GM12878 (cell line): Measurements from ENCODE around the gene MEDAG.

ENCODE experiments used
- FOXM1 ChIP-seq: IDR thresholded peaks from 2 replicates; pipeline ENCODE4 v1.6.1; 2012; ENCODE audit warnings: low read depth, mild to moderate bottlenecking, inconsistent platforms, low read length, moderate library complexity
- GABPA ChIP-seq: IDR thresholded peaks from 2 replicates; pipeline ENCODE4 v1.6.1; 2014; ENCODE audit warnings: antibody characterized with exemption, low read depth, mild to moderate bottlenecking, inconsistent platforms
- TF ChIP-seq, protein P1 (sequence below): IDR thresholded peaks from 2 replicates; pipeline ENCODE4 v1.6.1; 2011; ENCODE audit warnings: borderline replicate concordance, low read depth, mild to moderate bottlenecking, moderate library complexity, low read length; ENCODE audit not compliant: insufficient read depth, poor library complexity, severe bottlenecking
- TF ChIP-seq, protein P2 (sequence below): fragments of 450-650 bp; IDR thresholded peaks from 2 replicates; pipeline ENCODE4 v1.6.1; 2017; ENCODE audit warnings: mild to moderate bottlenecking
- TF ChIP-seq, protein P3 (sequence below), 3 experiments: IDR thresholded peaks in 2 of 3; conservative IDR thresholded peaks in 1 of 3; 2 replicates each; pipeline ENCODE4 v1.5.1; 2011; ENCODE audit warnings: low read depth in 3 of 3, low read length in 3 of 3, mild to moderate bottlenecking in 3 of 3, control low read depth in 2 of 3, moderate library complexity in 2 of 3, inconsistent platforms in 1 of 3, mixed read lengths in 1 of 3; ENCODE audit not compliant: control insufficient read depth in 2 of 3, insufficient read depth in 1 of 3; ENCODE audit errors: extremely low read depth in 1 of 3

DNA sequence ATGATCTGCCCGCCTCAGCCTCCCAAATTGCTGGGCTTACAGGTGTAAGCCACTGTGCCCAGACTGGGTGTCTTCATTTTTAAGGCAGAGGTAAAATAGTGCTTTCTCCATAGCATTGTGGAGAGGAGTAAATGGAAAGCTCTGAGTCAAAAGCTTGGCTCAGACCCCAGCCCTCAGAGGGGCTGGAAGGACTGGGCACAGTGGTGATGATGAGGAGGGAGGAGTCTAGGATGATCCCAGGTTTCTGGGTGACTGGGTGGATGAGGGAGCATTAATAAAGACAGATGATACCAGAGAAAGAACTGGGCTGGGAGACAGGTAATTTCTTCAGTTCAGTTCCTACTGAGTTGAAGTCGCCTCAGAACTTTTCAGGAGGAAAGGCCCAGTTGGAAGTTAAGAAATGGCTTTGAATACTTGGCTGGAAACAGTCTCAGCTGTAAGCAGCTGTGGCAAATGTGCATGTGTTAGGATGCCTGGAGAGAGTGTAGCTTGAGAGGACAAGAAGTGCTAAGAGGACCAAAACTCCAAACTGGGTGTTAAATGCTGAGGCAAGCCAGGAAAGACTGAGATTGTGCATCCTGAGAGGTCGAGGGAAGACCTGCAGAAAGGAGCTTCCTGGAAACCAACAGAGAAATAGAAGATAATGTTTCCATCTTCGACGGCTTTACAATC is 37.1 kb upstream of the MEDAG start:
- TF ChIP-seq, protein P1, sequence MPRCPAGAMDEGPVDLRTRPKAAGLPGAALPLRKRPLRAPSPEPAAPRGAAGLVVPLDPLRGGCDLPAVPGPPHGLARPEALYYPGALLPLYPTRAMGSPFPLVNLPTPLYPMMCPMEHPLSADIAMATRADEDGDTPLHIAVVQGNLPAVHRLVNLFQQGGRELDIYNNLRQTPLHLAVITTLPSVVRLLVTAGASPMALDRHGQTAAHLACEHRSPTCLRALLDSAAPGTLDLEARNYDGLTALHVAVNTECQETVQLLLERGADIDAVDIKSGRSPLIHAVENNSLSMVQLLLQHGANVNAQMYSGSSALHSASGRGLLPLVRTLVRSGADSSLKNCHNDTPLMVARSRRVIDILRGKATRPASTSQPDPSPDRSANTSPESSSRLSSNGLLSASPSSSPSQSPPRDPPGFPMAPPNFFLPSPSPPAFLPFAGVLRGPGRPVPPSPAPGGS, result no peak
- no peak for TF ChIP-seq GABPA
- TF ChIP-seq, protein P2, sequence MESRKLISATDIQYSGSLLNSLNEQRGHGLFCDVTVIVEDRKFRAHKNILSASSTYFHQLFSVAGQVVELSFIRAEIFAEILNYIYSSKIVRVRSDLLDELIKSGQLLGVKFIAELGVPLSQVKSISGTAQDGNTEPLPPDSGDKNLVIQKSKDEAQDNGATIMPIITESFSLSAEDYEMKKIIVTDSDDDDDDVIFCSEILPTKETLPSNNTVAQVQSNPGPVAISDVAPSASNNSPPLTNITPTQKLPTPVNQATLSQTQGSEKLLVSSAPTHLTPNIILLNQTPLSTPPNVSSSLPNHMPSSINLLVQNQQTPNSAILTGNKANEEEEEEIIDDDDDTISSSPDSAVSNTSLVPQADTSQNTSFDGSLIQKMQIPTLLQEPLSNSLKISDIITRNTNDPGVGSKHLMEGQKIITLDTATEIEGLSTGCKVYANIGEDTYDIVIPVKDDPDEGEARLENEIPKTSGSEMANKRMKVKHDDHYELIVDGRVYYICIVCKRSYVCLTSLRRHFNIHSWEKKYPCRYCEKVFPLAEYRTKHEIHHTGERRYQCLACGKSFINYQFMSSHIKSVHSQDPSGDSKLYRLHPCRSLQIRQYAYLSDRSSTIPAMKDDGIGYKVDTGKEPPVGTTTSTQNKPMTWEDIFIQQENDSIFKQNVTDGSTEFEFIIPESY, result no peak
- TF ChIP-seq FOXM1, result no peak
- TF ChIP-seq, protein P3, sequence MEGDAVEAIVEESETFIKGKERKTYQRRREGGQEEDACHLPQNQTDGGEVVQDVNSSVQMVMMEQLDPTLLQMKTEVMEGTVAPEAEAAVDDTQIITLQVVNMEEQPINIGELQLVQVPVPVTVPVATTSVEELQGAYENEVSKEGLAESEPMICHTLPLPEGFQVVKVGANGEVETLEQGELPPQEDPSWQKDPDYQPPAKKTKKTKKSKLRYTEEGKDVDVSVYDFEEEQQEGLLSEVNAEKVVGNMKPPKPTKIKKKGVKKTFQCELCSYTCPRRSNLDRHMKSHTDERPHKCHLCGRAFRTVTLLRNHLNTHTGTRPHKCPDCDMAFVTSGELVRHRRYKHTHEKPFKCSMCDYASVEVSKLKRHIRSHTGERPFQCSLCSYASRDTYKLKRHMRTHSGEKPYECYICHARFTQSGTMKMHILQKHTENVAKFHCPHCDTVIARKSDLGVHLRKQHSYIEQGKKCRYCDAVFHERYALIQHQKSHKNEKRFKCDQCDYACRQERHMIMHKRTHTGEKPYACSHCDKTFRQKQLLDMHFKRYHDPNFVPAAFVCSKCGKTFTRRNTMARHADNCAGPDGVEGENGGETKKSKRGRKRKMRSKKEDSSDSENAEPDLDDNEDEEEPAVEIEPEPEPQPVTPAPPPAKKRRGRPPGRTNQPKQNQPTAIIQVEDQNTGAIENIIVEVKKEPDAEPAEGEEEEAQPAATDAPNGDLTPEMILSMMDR (IDR thresholded peaks at IDR 0.05 in 2 of 3, conservative IDR thresholded peaks at IDR 0.05 in 1 of 3; ENCODE audit: control insufficient read depth in 2 of 3, extremely low read depth in 1 of 3, insufficient read depth in 1 of 3, low read depth in 3 of 3, low read length in 3 of 3), result no peak
